ENCODE data around the gene TRMT44.
A peak's percentile ranks its signal among the peaks of the same experiment; 100 is the strongest.
"Not testable (repeated sequence)": the region's sequence is repeated elsewhere in the genome, so short reads cannot be mapped to it uniquely, and the experiment has no call there.

TRMT44 gene

DNA sequence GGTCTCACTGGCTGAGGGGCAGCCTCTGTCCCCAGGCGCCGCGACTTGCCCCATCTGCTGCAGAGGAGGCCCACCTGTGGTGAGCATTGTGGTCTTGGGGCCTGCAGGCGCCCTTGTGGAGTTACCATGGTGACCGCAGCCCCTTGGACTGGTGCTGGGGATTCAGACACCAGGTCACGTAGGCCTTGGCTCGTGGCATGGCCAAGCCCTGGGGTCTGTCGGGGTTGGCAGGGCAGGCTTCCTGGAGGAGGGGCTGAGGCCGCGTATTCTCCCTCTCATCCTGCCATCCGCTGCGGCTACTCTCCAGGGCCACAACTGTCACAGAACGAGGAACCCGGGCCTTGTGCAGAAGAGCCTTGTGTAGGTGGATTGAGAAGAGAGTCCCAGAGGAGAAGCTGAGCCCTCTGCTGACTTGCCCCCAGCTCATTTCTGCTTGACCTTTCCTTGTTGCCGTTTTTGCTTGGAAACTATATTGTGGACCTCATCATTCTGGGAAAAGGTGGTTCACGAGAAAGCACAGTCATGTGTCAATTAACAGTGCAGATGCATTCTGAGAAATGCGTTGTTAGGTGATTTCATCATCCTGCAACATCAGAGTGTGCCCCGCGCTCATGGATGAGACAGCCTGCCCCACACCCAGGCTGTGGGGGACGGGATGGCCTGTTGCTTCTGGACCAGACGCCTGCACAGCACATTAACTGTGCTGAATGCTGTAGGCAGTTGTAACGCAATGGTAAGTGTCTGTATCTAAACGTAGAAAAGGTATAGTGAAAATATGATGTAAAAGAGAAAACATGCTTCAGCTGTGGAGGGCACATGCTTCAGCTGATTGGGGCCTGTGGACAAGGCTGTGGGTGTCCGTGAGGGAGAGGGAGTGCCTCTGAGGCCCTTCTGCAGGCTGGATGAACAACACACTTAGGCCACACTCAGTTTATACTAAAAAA is 38.5 kb downstream of the TRMT44 start:
- no peak overlapping the region for H3K4me3 ChIP-seq (ENCODE audit: low read length)
- H3K27me3 ChIP-seq (ENCODE audit: insufficient read depth, low read length) = no peaks in the 10 kb centered on the region
- no peak overlapping the region for H3K27ac ChIP-seq (ENCODE audit: low read depth, low read length)
- 93% methylated on average over 24 of the region's 24 CpGs for WGBS
- peaks cover 17% of the 10 kb centered on the region for H3K36me3 ChIP-seq (ENCODE audit: insufficient read depth, low read length)
- no peaks in the 10 kb centered on the region for H3K9me3 ChIP-seq (ENCODE audit: insufficient read depth, low read depth, low read length)
- no peak overlapping the region for H3K9ac ChIP-seq (ENCODE audit: low read depth, low read length)
- 0 out of 2 replicates have a peak, but pooled peaks cover 6% of the 10 kb centered on the region for H3K4me1 ChIP-seq (ENCODE audit: insufficient read depth, low read length)

DNA sequence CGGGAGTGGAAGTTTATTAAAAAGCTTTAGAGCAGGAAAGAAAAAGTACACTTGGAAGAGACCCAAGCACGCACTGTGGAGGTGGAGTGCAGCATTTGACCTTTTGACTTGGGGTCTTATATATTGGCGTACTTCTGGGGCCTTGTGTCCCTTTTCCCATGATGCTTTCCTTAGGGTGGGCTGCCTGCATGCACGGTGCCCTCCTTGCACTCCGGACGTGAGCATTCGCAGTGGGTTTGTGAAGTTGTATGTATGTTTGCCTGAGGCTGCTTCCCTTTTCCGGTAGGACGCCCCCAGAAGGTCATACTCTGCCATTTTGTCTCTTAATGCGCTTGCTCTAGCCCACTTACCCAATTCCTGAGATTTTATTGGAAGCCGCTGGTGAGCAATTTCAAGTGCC is 39.6 kb downstream of the TRMT44 start:
- 94% methylated on average over 11 of the region's 11 CpGs for WGBS
- Histone ChIP-seq H3K27ac (ENCODE audit: low read depth, low read length) (no peak overlapping the region), H3K4me3 (ENCODE audit: low read length) (no peak overlapping the region)

DNA sequence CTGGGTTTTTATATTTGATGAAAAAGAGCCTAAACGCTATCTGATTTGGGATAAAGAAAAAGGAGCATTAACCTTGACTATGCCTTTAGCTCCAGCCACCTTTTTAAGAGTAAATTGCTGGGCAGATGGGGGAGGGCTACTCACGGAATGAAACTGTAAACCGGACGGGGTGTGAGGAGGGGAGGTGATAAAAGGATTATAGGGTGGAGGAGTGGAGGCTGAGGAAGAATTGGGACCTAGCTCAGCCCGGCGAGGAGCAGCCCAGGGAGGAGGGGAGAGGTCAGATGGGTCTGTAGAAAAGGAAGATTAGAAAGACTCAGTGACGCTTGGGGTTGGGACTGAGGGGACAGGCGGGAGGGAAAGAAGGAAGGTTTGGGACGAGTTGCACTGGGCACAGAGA is 46.1 kb downstream of the TRMT44 start:
- not testable (repeated sequence) for H3K4me3 ChIP-seq (ENCODE audit: low read length); H3K27me3 ChIP-seq (ENCODE audit: insufficient read depth, low read length); H3K36me3 ChIP-seq (ENCODE audit: insufficient read depth, low read length); H3K27ac ChIP-seq (ENCODE audit: low read depth, low read length); H3K4me1 ChIP-seq (ENCODE audit: insufficient read depth, low read length); H3K9ac ChIP-seq (ENCODE audit: low read depth, low read length)
- WGBS = 84% methylated on average over 8 of the region's 9 CpGs
- H3K9me3 ChIP-seq (ENCODE audit: insufficient read depth, low read depth, low read length) = peaks cover 14% of the 10 kb centered on the region

More for the DNA sequence above, 39.6 kb downstream of the TRMT44 start:
- 0 out of 2 replicates have a peak, but pooled peaks cover 6% of the 10 kb centered on the region for H3K4me1 ChIP-seq (ENCODE audit: insufficient read depth, low read length)
- H3K9ac ChIP-seq (ENCODE audit: low read depth, low read length) = no peak overlapping the region
- no peaks in the 10 kb centered on the region for H3K27me3 ChIP-seq (ENCODE audit: insufficient read depth, low read length)
- peaks cover 17% of the 10 kb centered on the region for H3K36me3 ChIP-seq (ENCODE audit: insufficient read depth, low read length)
- H3K9me3 ChIP-seq (ENCODE audit: insufficient read depth, low read depth, low read length) = no peaks in the 10 kb centered on the region

DNA sequence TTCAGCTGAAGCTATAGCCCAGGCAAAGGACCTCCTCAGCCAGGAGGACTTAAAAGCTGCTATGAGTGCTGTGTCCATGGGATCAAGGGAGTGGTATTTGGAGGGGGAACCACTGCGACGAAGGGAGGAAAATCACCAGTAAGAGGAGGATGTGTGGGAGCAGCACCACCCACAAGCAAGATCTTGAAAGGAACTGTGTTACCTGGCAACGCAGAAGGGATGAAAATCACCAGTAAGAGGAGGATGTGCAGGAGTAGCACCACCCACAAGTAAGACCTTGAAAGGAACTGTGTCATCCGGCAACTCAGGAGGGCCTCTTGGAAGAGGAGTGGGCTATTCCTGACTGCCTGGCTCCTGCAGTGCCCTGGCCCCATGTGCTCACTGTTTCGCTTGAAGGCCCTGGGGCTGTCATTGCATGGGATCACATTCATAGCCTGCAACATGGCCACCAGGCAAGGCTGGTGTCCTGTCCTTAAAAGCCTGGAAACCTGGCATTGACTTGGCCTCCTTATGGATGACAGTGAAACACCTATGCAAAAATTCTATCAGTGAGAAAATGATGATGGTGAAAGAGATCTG is 48.3 kb downstream of the TRMT44 start:
- WGBS = 92% methylated on average over 5 of the region's 5 CpGs

DNA sequence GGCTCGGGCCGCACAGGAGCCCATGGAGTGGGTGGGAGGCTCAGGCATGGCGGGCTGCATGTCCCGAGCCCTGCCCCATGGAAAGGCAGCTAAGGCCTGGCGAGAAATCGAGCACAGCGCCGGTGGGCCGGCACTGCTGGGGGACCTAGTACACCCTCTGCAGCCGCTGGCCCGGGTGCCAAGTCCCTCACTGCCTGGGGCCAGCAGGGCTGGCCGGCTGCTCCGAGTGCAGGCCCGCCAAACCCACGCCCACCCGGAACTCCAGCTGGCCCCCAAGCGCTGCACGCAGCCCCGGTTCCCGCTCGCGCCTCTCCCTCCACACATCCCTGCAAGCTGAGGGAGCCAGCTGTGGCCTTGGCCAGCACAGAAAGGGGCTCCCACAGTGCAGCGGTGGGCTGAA is 50.9 kb downstream of the TRMT44 start:
- 95% methylated on average over 23 of the region's 23 CpGs for WGBS
- not testable (repeated sequence) for H3K36me3 ChIP-seq (ENCODE audit: insufficient read depth, low read length); H3K4me1 ChIP-seq (ENCODE audit: insufficient read depth, low read length); H3K27ac ChIP-seq (ENCODE audit: low read depth, low read length); H3K27me3 ChIP-seq (ENCODE audit: insufficient read depth, low read length); H3K4me3 ChIP-seq (ENCODE audit: low read length); H3K9ac ChIP-seq (ENCODE audit: low read depth, low read length)
- H3K9me3 ChIP-seq (ENCODE audit: insufficient read depth, low read depth, low read length) = peaks cover 14% of the 10 kb centered on the region

More for the DNA sequence above, 48.3 kb downstream of the TRMT44 start:
- no peak overlapping the region for H3K9ac ChIP-seq (ENCODE audit: low read depth, low read length)
- H3K4me1 ChIP-seq (ENCODE audit: insufficient read depth, low read length) = peaks cover 9% of the 10 kb centered on the region
- no peaks in the 10 kb centered on the region for H3K27me3 ChIP-seq (ENCODE audit: insufficient read depth, low read length)
- H3K9me3 ChIP-seq (ENCODE audit: insufficient read depth, low read depth, low read length) = peaks cover 14% of the 10 kb centered on the region
- peaks cover 3% of the 10 kb centered on the region; the same call in 1 of the 2 replicates for H3K36me3 ChIP-seq (ENCODE audit: insufficient read depth, low read length)
- H3K4me3 ChIP-seq (ENCODE audit: low read length) = no peak overlapping the region
- no peak overlapping the region for H3K27ac ChIP-seq (ENCODE audit: low read depth, low read length)

DNA sequence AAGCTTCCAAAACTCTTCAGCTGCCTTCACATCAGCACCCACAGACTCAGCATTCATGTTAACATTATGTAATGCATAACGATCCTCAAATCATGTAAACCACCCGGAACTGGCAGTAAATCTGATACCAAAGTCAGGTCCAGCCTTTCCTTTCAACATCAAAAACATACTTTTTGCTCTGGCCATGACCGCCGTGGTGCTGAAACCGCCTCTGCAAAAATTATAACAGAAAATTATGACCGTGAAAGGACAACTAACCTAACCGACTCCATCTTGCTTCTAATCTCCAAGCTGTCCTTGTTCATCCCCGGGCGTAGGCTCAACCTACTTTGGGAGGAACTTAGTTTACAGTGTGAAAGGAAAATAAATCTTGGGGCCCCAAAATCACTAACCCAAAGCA is 51.6 kb downstream of the TRMT44 start:
- peaks cover 10% of the 10 kb centered on the region for H3K4me1 ChIP-seq (ENCODE audit: insufficient read depth, low read length)
- peaks cover 3% of the 10 kb centered on the region; the same call in 1 of the 2 replicates for H3K36me3 ChIP-seq (ENCODE audit: insufficient read depth, low read length)
- no peak overlapping the region for H3K27ac ChIP-seq (ENCODE audit: low read depth, low read length)
- 95% methylated on average over 9 of the region's 9 CpGs for WGBS
- no peak overlapping the region for H3K9ac ChIP-seq (ENCODE audit: low read depth, low read length)
- no peaks in the 10 kb centered on the region for H3K27me3 ChIP-seq (ENCODE audit: insufficient read depth, low read length)
- H3K4me3 ChIP-seq (ENCODE audit: low read length) = no peak overlapping the region
- H3K9me3 ChIP-seq (ENCODE audit: insufficient read depth, low read depth, low read length) = peaks cover 14% of the 10 kb centered on the region

DNA sequence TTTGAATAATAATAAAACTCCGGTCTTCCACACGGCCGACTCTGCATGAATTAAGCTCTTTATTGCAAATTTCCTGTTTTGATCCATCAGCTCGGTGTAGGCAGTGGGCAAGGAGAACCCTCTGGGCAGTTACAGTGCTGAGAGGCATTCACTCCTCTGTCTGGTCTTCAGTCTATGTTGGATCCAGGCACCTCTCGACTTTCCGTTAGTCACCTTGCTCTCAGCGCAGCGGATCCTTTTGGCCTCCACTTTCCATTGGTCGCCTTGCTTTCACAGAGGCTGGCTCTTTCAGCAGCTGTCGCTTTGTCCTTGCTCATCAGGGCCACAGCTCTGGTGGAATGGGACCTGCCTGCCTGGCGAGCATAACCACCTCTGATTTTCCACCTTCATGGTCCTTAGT is 52.9 kb downstream of the TRMT44 start:
- H3K27me3 ChIP-seq (ENCODE audit: insufficient read depth, low read length) = no peaks in the 10 kb centered on the region
- peaks cover 10% of the 10 kb centered on the region for H3K4me1 ChIP-seq (ENCODE audit: insufficient read depth, low read length)

DNA sequence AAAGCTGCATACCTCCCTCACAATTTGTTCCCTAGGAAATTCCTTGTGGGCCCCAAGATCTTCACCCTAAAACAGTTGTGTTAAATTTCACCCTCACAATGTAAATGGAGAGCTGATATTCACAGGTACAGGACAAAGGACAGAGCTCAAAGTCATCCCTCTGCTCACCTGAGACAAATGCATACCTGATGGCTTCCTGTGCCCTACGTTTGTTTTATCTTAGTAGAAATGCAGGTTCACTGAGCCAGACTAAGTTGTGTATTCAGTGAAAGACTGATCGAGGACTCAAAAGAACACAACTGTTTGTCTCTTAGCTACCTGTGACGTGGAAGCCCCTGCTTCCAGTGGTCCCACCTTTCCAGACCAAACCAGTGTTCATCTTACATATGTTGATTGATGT is 53.6 kb downstream of the TRMT44 start:
- Histone ChIP-seq H3K4me1 (ENCODE audit: insufficient read depth, low read length) (peaks cover 10% of the 10 kb centered on the region), H3K36me3 (ENCODE audit: insufficient read depth, low read length) (no peaks in the 10 kb centered on the region), H3K9ac (ENCODE audit: low read depth, low read length) (0 out of 2 replicates have a peak overlapping the region, but pooled peaks have one; percentile 2), H3K9me3 (ENCODE audit: insufficient read depth, low read depth, low read length) (peaks cover 3% of the 10 kb centered on the region; the same call in 1 of the 2 replicates), H3K4me3 (ENCODE audit: low read length) (no peak overlapping the region), H3K27ac (ENCODE audit: low read depth, low read length) (no peak overlapping the region), H3K27me3 (ENCODE audit: insufficient read depth, low read length) (no peaks in the 10 kb centered on the region)
- WGBS = 79% methylated on average over 3 of the region's 3 CpGs

More for the DNA sequence above, 52.9 kb downstream of the TRMT44 start:
- H3K9ac ChIP-seq (ENCODE audit: low read depth, low read length) = no peak overlapping the region
- H3K9me3 ChIP-seq (ENCODE audit: insufficient read depth, low read depth, low read length) = peaks cover 10% of the 10 kb centered on the region
- peaks cover 3% of the 10 kb centered on the region; the same call in 1 of the 2 replicates for H3K36me3 ChIP-seq (ENCODE audit: insufficient read depth, low read length)
- H3K4me3 ChIP-seq (ENCODE audit: low read length) = no peak overlapping the region
- 69% methylated on average over 11 of the region's 11 CpGs for WGBS
- no peak overlapping the region for H3K27ac ChIP-seq (ENCODE audit: low read depth, low read length)

DNA sequence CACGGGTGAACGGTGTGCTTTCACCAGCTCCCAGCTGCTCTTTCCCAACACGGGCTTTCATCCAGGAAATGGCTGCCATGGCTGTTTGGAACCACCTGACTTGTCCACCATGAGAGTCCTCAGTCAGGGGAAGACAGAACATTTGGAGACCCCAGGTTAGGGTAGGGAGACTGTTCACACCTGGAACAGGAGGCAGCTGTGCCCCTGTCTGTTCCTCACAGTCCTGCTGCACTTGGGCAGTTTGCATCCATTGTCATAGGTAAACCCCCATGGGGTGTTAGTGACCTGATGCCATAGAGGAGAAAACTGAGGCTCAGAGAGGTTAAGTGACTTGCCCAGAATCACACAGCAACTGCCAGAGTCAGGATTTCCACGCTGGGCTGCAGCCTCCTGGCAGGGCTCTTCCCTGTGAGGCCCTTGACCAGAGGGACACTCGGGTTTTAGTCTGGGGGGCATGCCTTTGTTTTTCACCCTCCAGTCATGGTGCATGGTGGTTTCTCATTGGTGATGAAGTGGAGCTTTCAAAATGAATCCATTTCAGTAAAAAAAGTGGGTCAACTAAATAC is 54.5 kb downstream of the TRMT44 start:
- H3K9me3 ChIP-seq (ENCODE audit: insufficient read depth, low read depth, low read length) = 0 out of 2 replicates have a peak, but pooled peaks cover 2% of the 10 kb centered on the region
- H3K9ac ChIP-seq (ENCODE audit: low read depth, low read length) = no peak overlapping the region
- H3K4me1 ChIP-seq (ENCODE audit: insufficient read depth, low read length) = peaks cover 10% of the 10 kb centered on the region
- WGBS = 93% methylated on average over 5 of the region's 5 CpGs
- H3K27me3 ChIP-seq (ENCODE audit: insufficient read depth, low read length) = no peaks in the 10 kb centered on the region
- H3K36me3 ChIP-seq (ENCODE audit: insufficient read depth, low read length) = no peaks in the 10 kb centered on the region
- H3K27ac ChIP-seq (ENCODE audit: low read depth, low read length) = no peak overlapping the region
- no peak overlapping the region for H3K4me3 ChIP-seq (ENCODE audit: low read length)

DNA sequence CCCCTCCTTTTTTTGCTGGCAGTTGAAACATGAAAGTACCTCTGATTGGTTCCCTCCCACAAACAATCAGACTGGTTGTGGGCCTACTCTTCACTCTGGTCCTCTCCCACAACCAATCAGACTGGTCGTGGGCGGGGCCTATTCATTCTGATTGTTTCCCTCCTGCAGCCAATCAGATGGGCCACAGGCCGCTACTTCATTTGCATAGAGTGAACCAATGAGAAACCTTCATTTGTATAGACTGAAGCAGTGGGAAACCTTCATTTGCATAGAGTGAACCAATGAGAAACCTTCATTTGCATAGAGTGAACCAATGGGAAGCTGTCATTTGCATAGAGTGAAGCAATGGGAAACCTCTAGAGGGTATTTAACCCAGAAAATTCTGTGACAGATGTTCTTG is 55.2 kb downstream of the TRMT44 start:
- Histone ChIP-seq H3K9ac (ENCODE audit: low read depth, low read length) (no peak overlapping the region), H3K36me3 (ENCODE audit: insufficient read depth, low read length) (no peaks in the 10 kb centered on the region), H3K4me1 (ENCODE audit: insufficient read depth, low read length) (peaks cover 10% of the 10 kb centered on the region), H3K27ac (ENCODE audit: low read depth, low read length) (no peak overlapping the region; the same call in 1 of the 2 replicates), H3K9me3 (ENCODE audit: insufficient read depth, low read depth, low read length) (0 out of 2 replicates have a peak, but pooled peaks cover 2% of the 10 kb centered on the region), H3K27me3 (ENCODE audit: insufficient read depth, low read length) (no peaks in the 10 kb centered on the region), H3K4me3 (ENCODE audit: low read length) (no peak overlapping the region)
- WGBS = 96% methylated on average over 3 of the region's 3 CpGs

DNA sequence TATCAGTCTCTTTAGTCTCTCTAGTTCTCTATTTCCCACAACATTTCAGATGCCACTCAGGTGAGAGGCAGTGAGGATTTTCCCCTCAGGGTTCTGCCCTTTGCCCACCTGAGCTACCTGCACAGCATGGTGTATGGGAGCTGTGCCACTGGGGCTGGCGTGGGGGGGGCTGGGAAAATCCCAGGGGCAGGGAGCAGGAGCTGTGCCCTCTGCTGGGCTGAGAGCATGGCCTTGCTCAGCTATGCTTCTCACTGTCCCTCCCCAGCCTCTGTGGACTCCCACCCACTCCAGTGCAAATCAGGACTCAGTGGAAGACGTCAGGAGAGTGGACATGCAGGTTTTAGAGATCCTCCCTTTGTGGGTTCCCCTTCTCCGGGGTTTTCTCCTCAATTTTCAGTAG is 57.2 kb downstream of the TRMT44 start:
- Histone ChIP-seq H3K27ac (ENCODE audit: low read depth, low read length) (no peak overlapping the region), H3K27me3 (ENCODE audit: insufficient read depth, low read length) (no peaks in the 10 kb centered on the region), H3K36me3 (ENCODE audit: insufficient read depth, low read length) (no peaks in the 10 kb centered on the region), H3K9me3 (ENCODE audit: insufficient read depth, low read depth, low read length) (0 out of 2 replicates have a peak, but pooled peaks cover 2% of the 10 kb centered on the region), H3K4me3 (ENCODE audit: low read length) (no peak overlapping the region), H3K4me1 (ENCODE audit: insufficient read depth, low read length) (peaks cover 10% of the 10 kb centered on the region), H3K9ac (ENCODE audit: low read depth, low read length) (no peak overlapping the region)
- WGBS = 90% methylated on average over 3 of the region's 3 CpGs

All from HUES64 (cell line).